HG02852 (cell line): ENCODE measurements around the gene MRPS22.
"Not testable (repeated sequence)": the region's sequence is repeated elsewhere in the genome, so short reads cannot be mapped to it uniquely, and the experiment has no call there.

Experiments used
- ATAC-seq: cut with Tn5 transposase; IDR thresholded peaks from one replicate; pipeline ENCODE4 v1.9.1; 2021; ENCODE audit warnings: mild to moderate bottlenecking, moderate library complexity; ENCODE audit not compliant: unreplicated experiment

The MRPS22 gene

DNA sequence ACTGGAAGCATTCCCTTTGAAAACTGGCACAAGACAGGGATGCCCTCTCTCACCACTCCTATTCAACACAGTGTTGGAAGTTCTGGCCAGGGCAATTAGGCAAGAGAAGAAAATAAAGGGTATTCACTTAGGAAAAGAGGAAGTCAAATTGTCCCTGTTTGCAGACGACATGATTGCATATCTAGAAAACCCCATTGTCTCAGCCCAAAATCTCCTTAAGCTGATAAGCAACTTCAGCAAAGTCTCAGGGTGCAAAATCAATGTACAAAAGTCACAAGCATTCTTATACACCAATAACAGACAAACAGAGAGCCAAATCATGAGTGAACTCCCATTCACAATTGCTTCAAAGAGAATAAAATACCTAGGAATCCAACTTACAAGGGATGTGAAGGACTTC lies 9.1 kb upstream of the MRPS22 start:
- not testable (repeated sequence) for ATAC-seq

DNA sequence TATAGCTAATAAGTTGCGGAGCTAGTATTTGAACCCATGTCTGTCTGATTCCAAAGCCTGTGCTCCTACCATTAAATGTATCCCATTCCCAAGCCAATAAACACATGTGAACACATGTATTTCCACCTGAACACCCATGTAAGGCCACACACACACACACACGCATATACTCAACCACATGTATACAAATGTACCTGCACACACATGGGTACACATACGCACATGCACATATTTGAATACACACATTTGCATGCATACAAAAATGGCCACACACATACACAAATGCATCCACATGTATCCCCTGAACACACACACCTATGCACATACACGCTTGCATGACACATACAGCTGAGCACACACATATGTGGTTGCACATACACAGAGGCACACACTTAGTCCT lies 5.4 kb upstream of the MRPS22 start:
- ATAC-seq: no peak

DNA sequence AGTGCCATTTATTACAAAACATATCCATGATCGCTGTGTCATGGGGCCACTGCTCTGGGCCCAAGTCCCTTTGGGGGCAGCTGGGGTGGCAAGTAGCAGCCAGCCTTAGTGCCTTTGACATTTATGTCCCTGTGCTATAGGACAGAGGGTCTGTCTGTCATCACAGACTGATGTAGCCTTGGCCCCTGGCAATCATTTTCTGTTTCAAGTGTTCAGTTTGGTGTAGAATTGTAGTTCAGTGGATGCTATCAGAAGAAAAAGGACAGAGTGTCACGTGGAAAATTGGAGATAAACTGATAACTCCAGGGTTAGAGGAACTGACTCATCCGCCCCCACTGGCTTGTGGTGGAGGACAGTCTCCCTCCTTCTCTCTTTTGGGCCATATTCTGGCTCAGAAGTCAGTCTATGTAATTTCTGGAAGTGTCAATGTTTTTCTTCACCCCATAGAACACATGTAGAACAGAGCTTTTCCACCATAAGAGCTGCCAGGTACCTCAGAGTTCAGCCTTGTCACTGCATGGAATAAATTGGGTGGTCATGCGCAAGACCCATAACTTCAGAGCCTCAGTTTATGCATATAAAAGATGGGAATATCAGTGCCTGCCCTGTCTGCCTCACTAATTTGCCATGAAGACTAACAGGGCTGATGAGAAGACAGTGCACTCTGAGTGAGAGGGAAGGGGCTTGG lies 4.5 kb upstream of the MRPS22 start:
- no peak for ATAC-seq

DNA sequence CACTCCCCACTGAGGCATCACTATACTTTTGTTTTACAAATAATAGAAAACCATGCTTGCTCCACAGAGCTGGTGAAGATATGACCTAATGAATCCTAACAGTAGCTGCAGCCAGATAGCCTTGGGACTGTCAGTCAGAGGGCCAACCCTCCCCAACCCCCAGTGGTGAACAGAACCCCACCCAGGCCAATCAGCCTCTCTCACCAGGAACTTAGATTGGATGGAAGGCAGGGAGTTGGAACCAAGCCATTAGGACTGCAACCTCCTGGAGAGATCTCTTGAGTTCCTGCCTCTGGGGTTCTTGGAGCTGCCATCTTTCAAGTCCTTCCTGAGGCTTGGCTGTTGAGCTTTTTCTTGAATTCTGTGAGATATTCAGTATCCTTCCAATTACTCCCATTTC lies 3.0 kb upstream of the MRPS22 start:
- ATAC-seq: no peak

DNA sequence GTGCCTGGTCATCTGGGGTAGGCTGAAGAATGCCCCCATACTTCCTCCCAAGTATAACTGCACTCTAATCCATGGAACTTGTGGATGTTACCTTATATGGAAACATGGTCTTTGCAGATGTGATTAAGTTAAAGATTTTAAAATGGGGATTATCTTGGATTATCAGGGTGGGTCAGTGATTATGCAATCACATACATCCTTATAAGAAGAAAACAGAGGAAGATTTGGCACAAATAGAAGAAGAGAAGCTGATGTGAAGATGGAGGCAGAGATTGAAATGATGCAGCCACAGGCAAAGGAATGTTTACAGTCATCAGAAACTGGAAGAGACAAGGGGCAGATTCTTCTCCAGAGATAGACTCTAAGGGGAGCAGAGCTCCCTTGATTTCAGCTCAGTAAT lies 1.8 kb upstream of the MRPS22 start:
- no peak for ATAC-seq

DNA sequence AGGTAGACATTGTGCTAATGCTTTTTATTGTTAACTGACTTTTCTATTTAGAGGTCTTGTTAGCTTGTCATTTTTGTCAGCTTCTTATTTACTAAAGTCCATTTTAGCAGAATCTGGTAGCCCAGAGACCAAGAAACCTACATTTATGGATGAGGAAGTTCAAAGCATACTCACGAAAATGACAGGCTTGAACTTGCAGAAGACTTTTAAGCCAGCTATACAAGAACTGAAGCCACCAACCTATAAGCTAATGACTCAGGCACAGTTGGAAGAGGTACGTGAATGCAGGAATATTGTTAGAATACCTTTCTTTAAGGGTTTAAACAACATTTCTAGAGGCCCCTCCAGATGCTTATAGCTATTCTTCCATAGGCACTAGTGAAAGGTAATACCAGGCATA lies 3.0 kb downstream of the MRPS22 start:
- ATAC-seq: no peak

DNA sequence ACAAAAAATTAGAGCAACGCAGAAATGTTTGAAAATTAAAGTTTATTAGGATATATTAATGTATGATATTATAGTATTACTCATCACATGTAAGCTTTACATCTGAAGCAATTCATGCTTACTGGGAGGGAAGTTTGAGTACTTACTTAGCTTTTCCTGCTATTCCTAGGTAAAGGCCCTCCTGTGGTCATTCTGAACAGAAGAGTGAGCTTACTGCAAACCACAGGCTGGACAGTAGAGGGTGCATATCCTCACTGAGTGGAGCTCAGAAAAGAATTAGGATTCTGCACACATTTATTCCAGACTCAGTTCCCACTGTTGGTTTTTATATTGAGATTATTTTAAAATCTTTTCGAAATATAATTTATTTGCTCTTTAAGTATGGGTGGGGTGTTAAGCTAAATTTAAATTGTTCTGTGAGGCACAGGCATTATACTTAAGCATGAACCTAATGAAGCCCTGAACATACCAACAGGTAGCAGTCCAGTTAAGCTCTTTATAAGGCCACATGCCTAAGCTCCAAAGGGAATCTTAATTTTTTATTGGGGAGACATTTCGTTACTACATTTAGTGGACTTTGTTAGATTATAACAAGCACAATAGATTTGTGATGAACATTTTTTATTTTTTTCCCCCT lies 10.2 kb downstream of the MRPS22 start:
- no peak for ATAC-seq

DNA sequence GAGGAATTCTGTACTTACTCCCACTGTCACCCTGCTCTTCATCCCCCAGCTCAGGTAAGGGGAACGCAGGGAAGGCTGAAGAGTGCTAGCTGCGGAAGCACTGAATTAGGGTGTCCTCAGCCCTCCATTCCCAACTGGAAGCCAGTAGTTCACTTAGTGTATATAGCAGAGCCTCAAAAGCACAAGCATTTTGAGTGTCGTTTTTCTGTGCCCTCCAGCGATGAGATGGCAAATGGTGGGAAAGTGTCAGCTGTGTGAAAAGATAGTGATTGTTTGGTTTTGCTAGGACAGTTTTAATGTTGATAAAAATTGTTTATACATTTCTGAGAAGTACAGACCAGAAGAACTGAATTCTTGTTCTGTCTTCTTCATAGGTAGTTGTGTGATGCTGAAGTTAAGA lies 10.8 kb downstream of the MRPS22 start:
- no peak for ATAC-seq

DNA sequence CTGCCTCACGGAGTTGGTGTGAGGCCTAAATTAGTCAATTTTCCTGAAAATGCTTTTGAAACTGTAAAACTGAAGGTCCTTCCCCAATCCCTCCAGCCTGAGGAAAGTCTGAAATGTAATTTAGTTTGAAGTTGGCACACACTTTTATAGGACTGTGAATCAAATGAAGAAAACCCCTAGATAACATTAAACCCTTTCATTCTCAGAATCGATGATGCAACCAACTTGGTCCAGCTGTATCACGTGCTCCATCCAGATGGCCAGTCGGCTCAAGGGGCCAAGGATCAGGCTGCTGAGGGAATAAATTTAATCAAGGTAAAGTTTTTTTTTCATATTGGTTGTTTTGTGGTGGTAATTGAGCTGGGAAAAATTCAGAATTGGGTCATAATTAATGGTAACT lies 11.7 kb downstream of the MRPS22 start:
- no peak for ATAC-seq

DNA sequence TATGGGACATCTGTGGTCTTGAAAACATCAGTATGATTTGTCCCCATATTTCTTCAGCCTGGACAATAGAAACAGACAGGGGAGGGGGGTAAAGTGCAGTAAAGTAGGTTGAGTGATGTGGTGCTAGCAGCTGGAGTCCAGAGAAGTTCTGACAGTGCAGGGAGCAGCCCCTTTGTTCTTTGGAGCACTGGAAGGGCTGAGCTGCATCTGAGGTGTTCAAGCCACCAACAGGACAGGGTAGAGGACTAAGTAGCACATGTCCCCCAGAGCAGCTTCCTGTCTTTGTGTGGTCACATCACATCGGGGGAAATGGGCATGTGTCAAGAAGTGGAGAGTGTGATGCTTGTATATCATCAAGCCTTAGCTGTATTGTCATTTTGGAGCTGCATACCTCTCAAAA lies 12.1 kb downstream of the MRPS22 start:
- ATAC-seq: no peak

DNA sequence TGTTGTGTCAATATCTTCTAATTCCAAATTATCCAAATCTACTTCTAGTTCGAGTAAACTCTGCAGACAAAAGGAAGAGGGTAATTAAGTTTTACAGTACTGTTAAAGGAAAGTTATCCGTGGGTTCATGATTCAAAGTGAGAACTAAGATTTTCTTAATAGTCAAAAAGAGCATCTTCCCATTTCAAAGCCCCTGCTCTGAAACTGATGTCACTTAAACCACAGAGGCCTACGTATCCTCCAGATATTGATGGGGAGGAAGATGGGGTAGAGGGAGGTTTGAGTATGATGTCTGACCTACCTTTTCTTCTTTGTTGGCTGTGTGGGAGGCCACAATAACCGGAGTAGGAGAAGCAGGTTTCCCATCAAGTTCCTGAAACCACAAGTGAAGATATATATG lies 14.1 kb downstream of the MRPS22 start:
- peak; percentile 87 for ATAC-seq

DNA sequence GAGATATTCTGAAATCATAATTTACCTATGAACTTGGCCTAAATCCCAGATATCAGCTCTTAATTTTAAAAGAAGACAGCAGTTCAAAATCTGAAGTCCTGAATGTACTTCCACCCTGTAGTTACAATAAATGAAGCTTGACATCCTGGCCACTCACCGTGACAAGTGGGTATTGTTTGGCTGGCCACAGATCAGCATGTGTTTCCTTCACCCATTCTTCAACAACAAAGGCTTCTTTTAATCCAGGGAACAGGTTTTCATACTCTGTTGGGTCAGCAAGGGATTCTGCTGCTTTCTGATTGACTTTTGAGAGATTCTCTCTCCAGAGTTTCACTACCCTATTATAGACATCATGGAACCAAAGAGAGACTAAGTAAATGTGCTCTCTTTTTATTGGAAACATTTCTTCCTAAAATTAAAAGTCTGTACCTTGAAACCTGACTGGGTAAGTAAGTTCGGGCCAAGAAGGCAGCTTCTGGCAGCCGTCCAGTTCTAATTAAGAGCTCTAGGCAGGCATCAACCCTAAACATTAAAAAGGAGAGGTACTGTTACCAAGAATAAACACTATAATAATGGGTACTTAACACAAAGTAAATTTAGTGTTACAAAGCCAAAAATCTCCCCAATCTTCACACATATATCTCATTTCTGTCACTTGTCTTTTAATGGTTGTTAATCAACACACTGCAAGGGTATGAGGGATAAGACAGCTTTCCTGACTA lies 15.2 kb downstream of the MRPS22 start:
- no peak for ATAC-seq

DNA sequence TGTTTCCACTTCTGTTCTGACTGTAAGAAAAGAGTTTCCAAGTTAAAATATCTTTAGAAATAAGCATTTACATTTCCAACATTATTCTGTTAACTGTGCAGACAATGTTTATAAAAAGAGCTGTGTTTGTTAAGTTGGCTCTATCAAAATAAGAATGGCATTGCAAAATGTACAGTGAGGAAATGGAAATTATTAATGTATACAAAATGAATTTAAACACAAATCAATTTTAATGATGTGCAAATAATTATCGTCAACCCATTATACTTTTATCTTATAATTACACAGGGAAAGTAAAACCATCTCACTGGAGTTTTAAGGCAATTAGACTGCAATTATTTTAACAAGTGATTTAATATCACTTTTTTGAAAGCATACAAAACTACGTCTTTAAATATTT lies 17.5 kb downstream of the MRPS22 start:
- no peak for ATAC-seq

DNA sequence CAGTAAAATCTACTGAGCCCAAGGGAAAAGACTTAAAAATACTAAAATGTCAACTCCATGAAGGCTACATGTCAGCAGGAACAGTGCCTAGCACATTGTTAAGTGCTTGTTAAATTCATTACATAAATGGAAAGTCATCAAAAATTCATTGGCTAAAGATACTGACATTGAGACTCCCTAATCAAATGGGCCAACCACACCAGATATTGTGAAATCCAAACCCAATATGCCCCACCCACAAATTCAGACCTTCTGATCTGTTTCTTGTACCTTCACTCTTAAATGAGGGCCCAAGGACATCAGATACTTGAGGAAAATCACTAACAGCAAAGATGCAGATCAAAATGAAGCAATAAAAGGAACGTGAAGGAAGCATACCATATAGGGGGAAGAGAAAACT lies 20.7 kb downstream of the MRPS22 start:
- ATAC-seq: no peak

DNA sequence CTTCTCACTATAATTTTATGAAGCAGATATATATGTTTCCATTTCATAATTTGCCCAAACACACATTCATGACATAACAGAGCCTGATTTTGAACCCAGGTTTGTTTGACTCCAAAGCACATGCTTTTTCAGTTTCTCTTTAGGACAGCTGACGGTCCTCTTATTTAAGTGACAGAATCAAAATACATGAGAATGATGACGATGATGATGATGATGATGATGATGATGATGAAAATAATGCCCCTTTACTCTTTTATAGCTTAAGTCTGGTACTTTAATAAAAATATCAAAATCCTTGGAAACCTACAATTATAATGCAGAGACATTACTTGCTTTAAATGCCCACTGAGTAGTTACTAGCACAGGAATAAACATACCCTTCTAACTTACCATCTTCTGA lies 30.3 kb downstream of the MRPS22 start:
- no peak for ATAC-seq

DNA sequence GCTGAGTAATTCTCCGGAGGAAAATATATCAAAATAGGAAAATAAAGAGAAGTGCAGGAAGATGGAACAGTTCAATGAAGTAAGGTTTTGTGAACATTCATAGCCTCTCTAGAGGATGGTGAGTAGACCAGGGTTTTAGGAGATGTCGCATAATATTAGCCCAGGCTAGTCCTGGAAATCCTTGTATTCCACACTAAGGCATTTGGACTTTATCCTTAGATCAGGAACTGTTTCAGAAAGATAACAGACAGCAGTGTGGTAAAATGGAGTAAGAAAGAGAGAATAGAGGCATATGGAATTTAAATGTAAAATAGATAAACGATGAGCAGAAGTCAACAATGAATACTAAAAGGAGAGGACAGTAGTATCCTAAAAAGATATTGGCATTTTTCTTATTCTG lies 33.6 kb downstream of the MRPS22 start:
- no peak for ATAC-seq

DNA sequence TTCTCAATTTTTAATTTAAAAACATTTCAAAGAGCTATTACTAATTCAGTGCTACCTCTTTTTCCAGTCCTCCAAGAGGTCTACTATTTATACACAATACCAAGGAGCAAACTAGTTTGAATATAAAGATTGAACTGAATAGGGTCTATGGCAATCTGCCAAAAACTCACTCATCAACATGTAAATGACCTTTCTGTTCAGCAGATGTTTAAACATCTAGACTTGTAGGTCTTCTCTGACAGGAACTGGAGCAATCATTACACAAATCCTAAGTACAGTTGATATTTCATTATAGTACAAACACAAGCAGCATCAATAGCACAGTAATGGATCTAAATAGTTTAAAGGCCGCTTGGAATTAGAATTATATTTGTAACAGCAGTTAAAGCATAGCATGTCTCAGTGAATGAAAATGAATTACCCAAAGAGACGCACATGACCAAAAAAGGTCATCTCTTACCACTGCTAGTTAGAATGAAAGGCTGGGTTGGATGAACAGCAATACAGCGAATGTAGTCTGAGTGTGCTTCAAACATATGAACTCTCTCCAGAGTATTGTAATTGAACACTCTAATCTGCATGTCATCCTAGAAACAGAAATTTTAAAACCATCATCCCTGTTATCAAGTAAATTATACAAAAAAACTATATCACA lies 34.9 kb downstream of the MRPS22 start:
- ATAC-seq: no peak

DNA sequence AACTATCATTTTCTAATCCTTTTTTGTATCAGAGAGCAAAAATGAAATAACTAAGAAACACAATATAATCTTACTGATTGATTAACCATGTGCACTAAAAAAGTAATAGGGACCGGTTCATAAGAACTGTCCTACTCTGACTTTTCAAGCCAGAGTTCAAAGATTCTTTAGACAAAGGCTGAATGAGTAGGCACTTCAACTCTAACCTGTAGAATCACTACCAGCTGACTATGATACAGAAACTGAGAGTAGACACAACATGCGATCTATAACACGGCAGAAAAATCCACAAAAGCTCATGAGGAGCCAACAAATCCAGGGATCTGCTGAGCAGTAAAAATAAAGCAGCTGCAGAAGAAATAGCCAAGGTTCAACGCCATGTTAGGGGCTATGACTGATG lies 36.8 kb downstream of the MRPS22 start:
- no peak for ATAC-seq

DNA sequence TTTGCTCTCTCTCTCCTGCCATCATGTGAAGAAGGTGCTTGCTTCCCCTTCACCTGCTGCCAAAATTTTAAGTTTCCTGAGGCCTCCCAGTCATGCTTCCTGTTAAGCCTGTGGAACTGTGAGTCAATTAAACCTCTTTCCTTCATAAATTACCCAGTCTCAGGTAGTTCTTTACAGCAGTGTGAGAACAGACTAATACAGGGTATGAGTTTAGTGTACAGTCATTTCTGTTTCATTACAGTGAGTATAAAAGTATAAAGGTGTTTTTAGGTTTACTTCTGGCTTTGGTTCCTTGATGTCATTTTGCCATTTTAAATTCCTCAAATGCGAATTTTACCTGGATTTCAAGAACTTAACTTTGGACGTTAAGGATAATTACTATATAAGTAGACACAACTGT lies 38.5 kb downstream of the MRPS22 start:
- ATAC-seq: not testable (repeated sequence)

DNA sequence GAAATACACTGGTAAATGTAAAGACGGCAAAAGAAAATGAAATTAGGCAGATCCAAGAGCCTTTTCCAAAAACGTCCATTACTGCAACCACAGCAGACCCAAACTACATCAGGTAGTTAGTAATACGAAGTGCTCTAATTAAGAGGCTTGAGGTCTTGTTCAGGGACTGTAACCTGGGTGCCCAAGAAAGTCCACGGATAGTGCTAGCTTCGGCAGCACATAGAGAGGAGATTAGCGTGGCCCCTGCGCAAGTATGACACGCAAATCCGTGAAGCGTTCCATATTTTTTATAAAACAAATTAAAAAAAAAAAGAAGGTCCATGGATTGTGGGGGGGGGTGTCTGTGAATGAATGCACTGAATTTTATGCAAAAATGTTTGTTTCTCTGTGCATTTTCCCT lies 44.3 kb downstream of the MRPS22 start:
- no peak for ATAC-seq

DNA sequence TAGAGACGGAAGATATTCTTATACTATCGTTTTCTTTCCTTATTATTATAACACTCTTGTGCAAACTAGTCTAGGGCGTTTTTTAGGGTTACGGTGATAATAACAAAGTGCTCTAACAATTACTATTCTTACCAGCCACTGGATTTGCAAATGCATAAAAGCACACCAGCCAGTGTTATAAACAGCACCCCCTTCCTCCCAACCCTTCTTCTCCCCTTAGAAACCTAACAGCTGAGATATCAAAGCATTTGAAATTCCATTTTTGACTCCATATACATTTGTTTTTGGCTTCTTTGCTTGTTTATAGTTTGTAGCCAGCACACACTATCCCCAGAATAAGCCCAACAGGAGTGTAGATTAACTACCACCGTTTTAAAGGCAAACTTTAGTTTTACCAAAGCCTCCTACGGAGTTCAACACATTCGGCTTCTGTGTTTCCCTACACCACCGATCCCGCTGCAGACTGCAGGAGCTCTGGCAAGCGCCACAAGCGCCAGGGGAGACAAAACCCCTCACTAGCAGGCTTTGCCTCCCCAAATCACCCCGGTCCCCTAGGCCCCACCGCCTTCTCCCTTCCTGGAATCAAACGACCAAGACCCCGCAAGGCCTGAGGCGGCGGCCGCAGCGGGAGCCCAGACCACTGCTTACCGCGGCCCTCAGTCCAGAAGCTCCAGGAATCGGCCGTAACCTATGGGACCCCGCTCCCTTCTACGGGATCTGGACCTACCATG lies 45.2 kb downstream of the MRPS22 start:
- ATAC-seq: peak; percentile 30
